Fibroblast of pulmonary artery (primary cell): Measurements from ENCODE around the gene CEACAM6.

Experiments
- DNase-seq: peaks from one replicate; pipeline ENCODE4 v3.0.0-alpha.2; 2010; ENCODE audit warnings: low read depth
- H3K4me3 ChIP-seq: replicated peaks from 2 replicates; pipeline ENCODE4 v1.5.1; 2011; ENCODE audit warnings: low read depth, mild to moderate bottlenecking, control low read depth, low read length, moderate library complexity
- TF ChIP-seq, protein P1 (sequence below): IDR thresholded peaks from 2 replicates; pipeline ENCODE4 v1.5.1; 2011; ENCODE audit warnings: mild to moderate bottlenecking, control low read depth, low read length, inconsistent platforms; ENCODE audit errors: missing control alignments

Gene CEACAM6

GRCh38 chr19:41796901-41797300, 41.6 kb downstream of the CEACAM6 start:
- DNase-seq = no peak
- TF ChIP-seq, protein P1, sequence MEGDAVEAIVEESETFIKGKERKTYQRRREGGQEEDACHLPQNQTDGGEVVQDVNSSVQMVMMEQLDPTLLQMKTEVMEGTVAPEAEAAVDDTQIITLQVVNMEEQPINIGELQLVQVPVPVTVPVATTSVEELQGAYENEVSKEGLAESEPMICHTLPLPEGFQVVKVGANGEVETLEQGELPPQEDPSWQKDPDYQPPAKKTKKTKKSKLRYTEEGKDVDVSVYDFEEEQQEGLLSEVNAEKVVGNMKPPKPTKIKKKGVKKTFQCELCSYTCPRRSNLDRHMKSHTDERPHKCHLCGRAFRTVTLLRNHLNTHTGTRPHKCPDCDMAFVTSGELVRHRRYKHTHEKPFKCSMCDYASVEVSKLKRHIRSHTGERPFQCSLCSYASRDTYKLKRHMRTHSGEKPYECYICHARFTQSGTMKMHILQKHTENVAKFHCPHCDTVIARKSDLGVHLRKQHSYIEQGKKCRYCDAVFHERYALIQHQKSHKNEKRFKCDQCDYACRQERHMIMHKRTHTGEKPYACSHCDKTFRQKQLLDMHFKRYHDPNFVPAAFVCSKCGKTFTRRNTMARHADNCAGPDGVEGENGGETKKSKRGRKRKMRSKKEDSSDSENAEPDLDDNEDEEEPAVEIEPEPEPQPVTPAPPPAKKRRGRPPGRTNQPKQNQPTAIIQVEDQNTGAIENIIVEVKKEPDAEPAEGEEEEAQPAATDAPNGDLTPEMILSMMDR = no peak
- no peak overlapping the region for H3K4me3 ChIP-seq

DNA sequence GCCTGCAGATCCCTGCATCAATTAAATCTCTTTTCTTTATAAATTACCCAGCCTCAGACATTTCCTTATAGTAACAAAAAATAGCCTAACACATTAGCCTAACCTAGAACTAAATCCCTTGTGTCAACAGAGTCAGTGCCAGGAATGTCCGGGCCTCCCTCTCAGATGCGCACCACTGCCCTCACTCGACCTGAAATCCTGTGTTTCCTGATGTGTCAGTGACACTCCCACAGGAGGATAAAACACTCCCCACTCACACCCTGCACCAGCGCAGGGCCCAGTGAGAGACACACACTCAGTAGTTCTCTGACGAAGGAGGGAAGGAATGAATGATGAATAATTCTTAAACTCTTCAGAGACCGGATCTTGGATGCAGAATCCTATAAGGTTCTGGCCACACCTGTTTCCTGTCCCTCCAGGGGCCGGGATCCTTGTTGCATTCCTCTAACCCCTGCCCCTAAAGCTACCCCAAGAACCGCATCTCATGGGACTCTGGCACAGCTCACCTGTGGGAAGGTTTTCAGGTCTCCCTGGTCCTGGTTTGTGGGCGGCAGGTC, 44.2 kb downstream of the CEACAM6 start:
- DNase-seq = no peak
- H3K4me3 ChIP-seq = no peak overlapping the region
- TF ChIP-seq, protein P1 = no peak

DNA sequence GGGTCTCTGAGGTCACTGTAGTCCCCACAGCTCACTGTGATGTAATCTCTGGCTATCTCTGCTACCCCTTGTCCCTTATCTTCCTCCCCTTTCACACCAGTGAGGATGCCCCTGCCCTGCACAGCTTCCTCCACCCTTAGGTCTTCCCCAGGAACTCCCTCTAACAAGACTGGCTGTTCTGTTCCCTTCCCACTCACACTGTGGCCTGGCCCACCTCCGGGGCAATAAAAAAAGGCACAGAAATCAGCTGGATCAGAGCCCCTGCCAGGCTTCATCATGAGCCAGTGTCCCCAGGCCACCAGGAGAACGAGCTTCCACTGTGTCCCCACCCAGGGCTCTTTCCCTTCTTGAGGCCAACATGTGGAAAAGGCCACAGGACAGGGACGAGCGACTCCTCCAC, 45.7 kb downstream of the CEACAM6 start:
- no peak overlapping the region for H3K4me3 ChIP-seq
- DNase-seq = no peak
- TF ChIP-seq, protein P1 = no peak

DNA sequence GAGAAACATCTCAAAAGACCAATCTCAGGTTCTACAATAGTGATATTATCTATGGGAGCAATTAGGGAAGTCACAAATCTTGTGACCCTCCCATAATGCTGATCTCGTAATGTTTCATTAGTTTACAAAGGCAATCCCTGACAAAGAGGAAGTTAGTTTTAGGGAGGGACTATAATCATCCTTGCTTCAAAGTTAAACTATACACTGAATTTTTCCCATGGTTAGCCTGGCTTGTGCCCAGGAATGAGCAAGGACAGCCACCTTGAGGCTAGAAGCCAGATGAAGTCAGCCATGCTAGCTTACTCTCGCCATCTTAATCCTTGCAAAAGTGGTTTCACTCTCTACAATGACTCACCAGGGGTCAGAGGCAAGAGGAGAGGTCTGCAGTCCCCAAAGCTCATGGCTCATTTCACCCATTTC, 46.5 kb downstream of the CEACAM6 start:
- TF ChIP-seq, protein P1 = no peak
- no peak overlapping the region for H3K4me3 ChIP-seq
- DNase-seq = no peak

GRCh38 chr19:41802770-41803169, 47.4 kb downstream of the CEACAM6 start:
- no peak for DNase-seq
- no peak overlapping the region for H3K4me3 ChIP-seq
- TF ChIP-seq, protein P1 = no peak

DNA sequence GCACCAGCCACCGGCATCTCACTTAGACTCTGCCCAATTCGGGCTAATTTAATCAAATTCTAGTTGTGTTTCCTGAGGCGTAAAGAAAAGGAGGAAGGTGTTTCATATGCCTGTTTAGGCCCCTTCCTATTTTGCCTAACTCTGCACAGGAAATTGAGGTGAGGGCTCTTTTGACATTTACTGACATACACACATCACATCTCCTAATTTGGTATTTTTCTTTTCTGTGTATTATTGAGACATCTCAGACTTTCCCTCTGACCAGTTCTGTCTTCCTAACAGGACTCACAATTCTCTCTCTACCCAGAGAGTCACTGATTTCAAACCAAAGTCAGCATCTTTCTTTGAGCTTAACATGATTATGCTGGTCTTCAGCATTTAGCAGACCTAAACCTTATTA, 49.0 kb downstream of the CEACAM6 start:
- DNase-seq = no peak
- TF ChIP-seq, protein P1 = no peak
- no peak overlapping the region for H3K4me3 ChIP-seq

DNA sequence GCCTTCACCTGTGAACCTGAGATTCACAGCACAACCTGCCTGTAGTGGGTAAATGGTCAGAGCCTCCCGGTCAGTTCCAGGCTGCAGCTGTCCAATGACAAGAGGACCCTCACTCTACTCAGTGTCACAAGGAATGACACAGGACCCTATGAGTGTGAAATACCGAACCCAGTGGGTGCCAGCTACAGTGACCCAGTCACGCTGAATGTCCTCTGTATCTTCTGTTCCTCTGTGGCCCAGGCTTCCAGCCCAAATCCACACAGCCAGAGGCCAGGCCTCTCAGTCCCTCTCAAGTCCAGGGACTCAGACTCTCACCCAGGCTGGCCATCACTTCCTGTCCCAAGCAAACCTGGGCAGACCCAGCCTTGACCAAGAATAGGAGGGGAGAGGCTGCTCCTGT, 51.8 kb downstream of the CEACAM6 start:
- H3K4me3 ChIP-seq = no peak overlapping the region
- TF ChIP-seq, protein P1 = no peak
- DNase-seq = no peak
